HG03565 (cell line): ENCODE results near the gene FDX1.
"Not testable (repeated sequence)": the region's sequence is repeated elsewhere in the genome, so short reads cannot be mapped to it uniquely, and the experiment has no call there.

Experiments
- ATAC-seq: cut with Tn5 transposase; IDR thresholded peaks from one replicate; pipeline ENCODE4 v1.9.1; 2021; ENCODE audit warnings: mild to moderate bottlenecking, moderate library complexity; ENCODE audit not compliant: unreplicated experiment

Gene FDX1

GRCh38 chr11:110429731-110430266 lies at the start of gene FDX1:
FDX1 (plus strand) TSS chr11:110429948; CDS start chr11:110430121, 173 bp downstream.
- peak; percentile 82 for ATAC-seq

DNA sequence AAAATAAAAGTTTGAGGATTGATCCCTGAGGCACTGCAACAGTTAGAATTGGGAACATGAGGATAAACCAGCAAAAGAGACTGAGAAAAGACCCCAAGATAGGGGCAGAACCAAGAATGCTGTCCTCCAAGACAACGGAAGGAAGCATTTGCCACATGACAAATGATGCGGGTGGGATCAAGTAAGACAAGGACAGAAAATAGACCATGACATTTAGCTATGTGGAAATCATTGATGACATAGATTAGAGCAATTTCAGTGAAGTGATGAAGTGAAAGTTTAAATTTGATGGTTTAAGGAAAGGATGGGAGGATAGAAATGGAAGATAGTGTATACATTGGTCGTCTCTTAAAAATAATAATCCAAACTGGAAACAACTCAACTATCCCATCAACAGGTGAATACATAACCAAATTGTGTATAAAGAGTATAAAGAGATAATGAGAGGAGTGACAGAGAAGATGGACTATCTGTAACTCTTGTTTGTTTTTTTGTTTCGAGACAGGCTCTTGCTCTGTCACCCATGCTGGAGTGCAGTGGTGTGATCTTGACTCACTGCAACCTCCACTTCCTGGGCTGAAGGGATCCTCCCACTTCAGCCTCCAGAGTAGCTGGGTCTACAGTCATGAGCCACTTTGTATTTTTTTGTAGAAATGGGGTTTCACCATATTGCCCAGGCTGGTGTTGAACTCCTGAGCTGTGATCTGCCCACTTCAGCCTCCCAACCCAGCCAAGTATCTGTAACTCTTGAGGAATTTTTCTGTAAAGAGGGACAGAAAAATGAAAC lies 48.7 kb upstream of the FDX1 start:
- ATAC-seq = no peak

- not testable (repeated sequence) for ATAC-seq
These were observed 41.5 kb upstream of the FDX1 start for GRCh38 chr11:110388231-110388630.

DNA sequence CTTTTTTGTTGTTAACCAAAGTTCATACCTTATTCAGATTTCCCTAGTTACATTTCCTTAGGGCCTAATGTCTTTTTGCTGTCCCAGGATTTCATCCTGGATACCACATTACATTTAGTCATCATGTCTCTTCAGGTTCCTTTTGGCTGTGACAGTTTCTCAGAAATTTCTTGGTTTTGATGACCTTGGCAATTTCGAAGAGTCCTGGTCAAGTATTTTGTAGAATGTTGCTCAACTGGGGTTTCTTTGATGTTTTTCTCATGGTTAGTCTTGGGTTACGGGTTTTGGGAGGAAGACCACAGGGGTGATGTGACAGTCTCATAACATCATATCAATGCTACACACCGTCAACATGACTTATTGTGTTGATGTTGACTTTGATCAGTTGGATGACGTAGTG lies 39.8 kb upstream of the FDX1 start:
- no peak for ATAC-seq

DNA sequence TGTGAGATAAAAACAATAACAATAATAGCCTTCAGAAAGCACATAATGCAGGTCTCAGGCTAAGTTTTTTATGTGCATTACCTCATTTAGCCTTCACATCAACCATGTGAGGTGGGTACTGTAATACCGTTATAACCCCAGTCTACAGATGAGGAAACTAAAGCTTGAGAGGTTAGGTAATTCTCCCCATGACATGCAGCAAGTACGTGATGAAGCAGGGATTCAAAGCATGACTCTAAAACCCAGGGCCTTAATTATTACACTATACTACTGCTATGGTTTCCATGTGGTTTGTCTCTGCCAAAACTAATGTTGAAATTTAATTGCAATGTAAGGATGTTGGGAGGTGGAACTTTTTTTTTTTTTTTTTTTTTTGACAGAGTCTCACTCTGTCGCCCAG lies 37.7 kb upstream of the FDX1 start:
- ATAC-seq = no peak

DNA sequence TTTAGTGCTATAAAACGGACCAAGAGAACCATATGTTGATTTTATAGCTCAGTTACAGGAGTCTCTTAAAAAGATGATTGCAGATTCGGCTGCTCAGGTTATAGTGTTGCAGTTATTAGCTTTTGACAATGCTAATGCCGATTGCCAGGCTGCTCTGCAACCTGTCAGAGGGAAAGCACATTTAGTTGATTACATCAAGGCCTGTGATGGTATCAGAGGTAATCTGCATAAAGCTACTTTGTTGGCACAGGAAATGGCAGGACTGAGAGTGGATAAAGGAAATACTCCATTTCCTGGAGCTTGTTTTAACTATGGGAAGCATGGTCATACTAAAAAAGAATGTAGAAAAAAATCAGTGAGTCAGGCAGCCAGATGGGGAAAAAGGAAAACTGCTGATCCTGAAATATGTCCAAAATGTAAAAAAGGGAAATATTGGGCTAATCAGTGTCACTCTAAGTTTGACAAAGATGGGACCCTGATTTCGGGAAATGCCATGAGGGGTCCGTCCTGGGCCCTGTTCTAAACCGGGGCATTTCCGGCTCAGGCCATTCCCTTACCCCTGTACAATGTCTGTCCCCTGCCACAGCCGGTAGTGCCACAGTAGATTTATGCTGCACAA lies 32.0 kb upstream of the FDX1 start:
- ATAC-seq = not testable (repeated sequence)

DNA sequence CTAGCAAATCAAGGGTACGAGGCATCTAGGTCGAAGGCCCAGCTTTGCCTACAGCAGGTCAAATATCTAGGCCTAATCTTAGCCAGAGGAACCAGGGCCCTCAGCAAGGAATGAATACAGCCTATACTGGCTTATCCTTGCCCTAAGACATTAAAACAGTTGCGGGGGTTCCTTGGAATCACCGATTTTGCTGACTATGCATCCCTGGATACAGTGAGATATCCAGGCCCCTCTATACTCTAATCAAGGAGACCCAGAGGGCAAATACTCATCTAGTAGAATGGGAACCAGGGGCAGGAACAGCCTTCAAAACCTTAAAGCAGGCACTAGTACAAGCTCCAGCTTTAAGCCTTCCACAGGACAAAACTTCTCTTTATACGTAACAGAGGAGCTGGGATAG lies 26.2 kb upstream of the FDX1 start:
- ATAC-seq = not testable (repeated sequence)

- ATAC-seq = not testable (repeated sequence)
These were observed 24.1 kb upstream of the FDX1 start for GRCh38 chr11:110405636-110406035.

DNA sequence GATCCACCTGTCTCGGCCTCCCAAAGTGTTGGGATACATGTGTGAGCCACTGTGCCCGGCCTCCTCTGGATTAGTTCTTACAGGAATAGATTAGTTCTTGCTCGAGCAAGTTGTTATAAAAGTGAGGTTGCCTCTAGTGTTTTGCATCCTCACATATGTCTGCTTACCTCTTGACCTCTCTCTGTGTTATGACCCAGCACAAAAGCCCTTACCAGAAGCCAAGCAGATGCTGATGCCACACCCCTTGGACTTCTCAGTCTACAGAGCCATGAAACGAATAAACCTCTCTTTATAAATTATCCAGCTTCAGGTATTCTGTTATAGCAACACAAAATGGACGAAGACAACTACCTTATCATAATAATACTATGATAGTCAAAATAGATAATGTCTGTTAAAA lies 22.4 kb upstream of the FDX1 start:
- ATAC-seq = no peak

GRCh38 chr11:110409174-110409573 lies 20.6 kb upstream of the FDX1 start:
- no peak for ATAC-seq

- ATAC-seq = no peak
These were observed 19.1 kb upstream of the FDX1 start for GRCh38 chr11:110410651-110411050.

- no peak for ATAC-seq
These were observed 14.7 kb upstream of the FDX1 start for GRCh38 chr11:110415081-110415480.

DNA sequence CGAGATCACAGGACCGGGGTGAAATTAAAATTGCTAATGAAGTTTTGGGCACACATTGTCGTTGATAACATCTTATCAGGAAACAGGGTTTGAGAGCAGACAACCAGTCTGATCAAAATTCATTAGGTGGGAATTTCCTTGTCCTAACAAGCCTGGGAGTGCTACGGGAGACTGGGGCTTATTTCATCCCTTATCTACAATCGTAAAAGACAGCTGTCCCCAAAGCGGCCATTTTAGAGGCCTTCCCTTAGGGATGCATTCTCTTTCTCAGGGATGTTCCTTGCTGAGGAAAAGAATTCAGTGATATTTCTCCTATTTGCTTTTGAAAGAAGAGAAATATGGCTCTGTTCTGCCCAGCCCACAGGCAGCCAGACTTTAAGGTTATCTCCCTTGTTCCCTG lies 8.1 kb upstream of the FDX1 start:
- not testable (repeated sequence) for ATAC-seq

DNA sequence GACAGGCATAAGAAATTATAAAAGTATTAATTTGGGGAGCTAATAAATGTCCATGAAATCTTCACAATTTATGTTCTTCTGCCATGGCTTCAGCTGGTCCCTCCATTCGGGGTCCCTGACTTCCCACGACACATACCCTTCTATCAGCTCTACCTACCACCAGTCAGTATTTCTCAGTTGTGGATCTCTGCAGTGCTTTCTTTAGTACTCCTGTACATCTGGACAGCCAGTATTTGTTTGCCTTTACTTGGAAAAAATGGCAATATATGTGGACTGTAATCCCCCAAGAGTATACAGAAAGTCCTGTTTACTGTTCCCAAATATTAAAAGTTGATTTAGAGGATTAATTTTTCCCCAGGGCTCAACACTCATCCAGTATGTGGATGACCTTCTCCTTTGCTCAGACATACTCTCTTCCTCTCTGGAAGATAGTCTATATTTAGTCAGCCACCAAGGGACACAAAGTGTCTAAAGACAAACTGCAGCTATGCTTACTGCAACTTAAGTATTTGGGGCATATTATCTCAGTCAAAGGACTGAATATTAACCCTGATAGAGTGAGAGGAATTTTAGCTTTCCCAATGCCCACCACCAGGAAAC lies 7.3 kb upstream of the FDX1 start:
- ATAC-seq = no peak

GRCh38 chr11:110424775-110425444 lies 4.8 kb upstream of the FDX1 start:
- no peak for ATAC-seq

- no peak for ATAC-seq
These were observed 3.8 kb upstream of the FDX1 start for GRCh38 chr11:110425751-110426545.

DNA sequence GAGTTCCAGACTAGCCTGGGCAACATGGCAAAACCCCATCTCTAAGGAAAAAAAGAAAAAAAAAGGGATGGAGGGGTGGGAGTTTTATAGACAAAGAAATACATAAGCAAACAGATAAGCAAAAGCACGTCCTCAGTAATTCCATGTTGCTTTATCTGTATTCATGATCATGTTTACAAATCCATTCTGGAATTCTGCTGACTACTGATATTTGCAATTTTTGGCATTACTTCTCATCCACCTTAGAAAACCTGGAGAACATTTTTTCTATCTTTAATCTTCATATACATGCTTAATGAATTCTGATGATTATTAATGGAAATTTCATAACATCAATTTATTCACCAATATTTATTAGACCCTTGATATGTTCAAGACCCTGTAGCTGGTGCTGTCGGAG lies 1.7 kb upstream of the FDX1 start:
- ATAC-seq = no peak

- ATAC-seq = no peak
These were observed 605 bp upstream of the FDX1 start for GRCh38 chr11:110428956-110429730.

GRCh38 chr11:110430267-110431050 lies 711 bp downstream of the FDX1 start:
- peak; percentile 23 for ATAC-seq
